GM18951 (cell line): ENCODE results near the gene GRM4.
"Not testable (repeated sequence)": the region's sequence is repeated elsewhere in the genome, so short reads cannot be mapped to it uniquely, and the experiment has no call there.

Experiments
- POLR2A ChIP-seq: IDR thresholded peaks from 4 replicates; pipeline ENCODE4 v1.6.1; 2011; ENCODE audit warnings: mild to moderate bottlenecking; ENCODE audit not compliant: insufficient read length, insufficient read depth; ENCODE audit errors: extremely low read depth
- in situ Hi-C: fragments of 300-500 bp; cut with MboI; formaldehyde crosslinking; loops from one replicate; pipeline ENCODE4 v1.12.0; 2022; ENCODE audit warnings: low sequenced_read_pairs, mixed read lengths, inconsistent platforms; ENCODE audit not compliant: unreplicated experiment

The GRM4 gene

GRCh38 chr6:34049395-34050342 lies 96.2 kb downstream of the GRM4 start:
- in situ Hi-C loops = loop anchor here (10.0 kb wide), 1 partner anchor 105 kb away; no protein-coding TSS in a partner anchor

GRCh38 chr6:34047913-34048867 lies 97.7 kb downstream of the GRM4 start:
- no peak for TF ChIP-seq POLR2A

More at GRCh38 chr6:34049395-34050342, 96.2 kb downstream of the GRM4 start:
- no peak for TF ChIP-seq POLR2A

GRCh38 chr6:34046617-34047016 lies 99.3 kb downstream of the GRM4 start:
- in situ Hi-C loops = no loop called here
- TF ChIP-seq POLR2A = no peak

More at GRCh38 chr6:34047913-34048867, 97.7 kb downstream of the GRM4 start:
- in situ Hi-C loops = no loop called here

GRCh38 chr6:34045771-34046170 lies 100.1 kb downstream of the GRM4 start:
- no peak for TF ChIP-seq POLR2A
- in situ Hi-C loops = no loop called here

- TF ChIP-seq POLR2A = no peak
- in situ Hi-C loops = no loop called here
Observed at GRCh38 chr6:34044945-34045595, 100.8 kb downstream of the GRM4 start.

GRCh38 chr6:34043359-34043758 lies 102.5 kb downstream of the GRM4 start:
- TF ChIP-seq POLR2A = no peak
- in situ Hi-C loops = no loop called here

- in situ Hi-C loops = not testable (repeated sequence)
Observed at GRCh38 chr6:34041998-34042397, 103.9 kb downstream of the GRM4 start.

GRCh38 chr6:34041385-34041784 lies 104.5 kb downstream of the GRM4 start:
- in situ Hi-C loops = no loop called here
- no peak for TF ChIP-seq POLR2A

GRCh38 chr6:34039943-34040342 lies 105.9 kb downstream of the GRM4 start:
- in situ Hi-C loops = no loop called here
- no peak for TF ChIP-seq POLR2A

- TF ChIP-seq POLR2A = no peak
- in situ Hi-C loops = no loop called here
Observed at GRCh38 chr6:34037151-34037550, 108.7 kb downstream of the GRM4 start.

GRCh38 chr6:34036357-34037069 lies 109.4 kb downstream of the GRM4 start:
- in situ Hi-C loops = no loop called here
- no peak for TF ChIP-seq POLR2A

- TF ChIP-seq POLR2A = no peak
- in situ Hi-C loops = no loop called here
Observed at GRCh38 chr6:34035704-34036356, 110.1 kb downstream of the GRM4 start.
